Parathyroid adenoma (tissue), 2 donors: Measurements from ENCODE around the gene ARHGAP1.

ENCODE experiments used
- H2AFZ ChIP-seq: fragments of 300-600 bp; sonication (generic); one replicate; pipeline ENCODE4 v1.7.0; 2017; ENCODE audit warnings: antibody characterized with exemption, mild to moderate bottlenecking
- H3K27ac ChIP-seq: fragments of 300-600 bp; sonication (generic); one replicate; pipeline ENCODE4 v1.7.0; 2017
- H3K27me3 ChIP-seq: fragments of 300-600 bp; sonication (generic); one replicate; pipeline ENCODE4 v1.7.0; 2017; ENCODE audit warnings: low read length; ENCODE audit not compliant: control insufficient read depth, insufficient read depth
- H3K36me3 ChIP-seq: fragments of 300-600 bp; sonication (generic); one replicate; pipeline ENCODE4 v1.7.0; 2017; ENCODE audit warnings: low read length; ENCODE audit not compliant: control insufficient read depth, insufficient read depth
- H3K4me1 ChIP-seq: fragments of 300-600 bp; sonication (generic); one replicate; pipeline ENCODE4 v1.7.0; 2017; ENCODE audit warnings: control low read depth
- H3K4me2 ChIP-seq: fragments of 300-600 bp; sonication (generic); one replicate; pipeline ENCODE4 v1.7.0; 2017; ENCODE audit warnings: low read length
- H3K4me3 ChIP-seq: fragments of 300-600 bp; sonication (generic); one replicate; pipeline ENCODE4 v1.7.0; 2017; ENCODE audit warnings: low read depth, low read length
- H3K79me2 ChIP-seq: fragments of 300-600 bp; sonication (generic); one replicate; pipeline ENCODE4 v1.7.0; 2017; ENCODE audit warnings: control low read depth
- H3K9ac ChIP-seq: fragments of 300-600 bp; sonication (generic); one replicate; pipeline ENCODE4 v1.7.0; 2017; ENCODE audit warnings: mild to moderate bottlenecking
- H3K9me3 ChIP-seq: fragments of 300-600 bp; sonication (generic); one replicate; pipeline ENCODE4 v1.7.0; 2017; ENCODE audit warnings: low read length; ENCODE audit not compliant: control insufficient read depth
- CTCF ChIP-seq: fragments of 300-600 bp; sonication (generic); IDR thresholded peaks from one replicate; pipeline ENCODE4 v1.7.0; 2017; ENCODE audit warnings: antibody characterized with exemption, mild to moderate bottlenecking
- donor health status: primary hyperparathyroidism.

The ARHGAP1 gene

DNA sequence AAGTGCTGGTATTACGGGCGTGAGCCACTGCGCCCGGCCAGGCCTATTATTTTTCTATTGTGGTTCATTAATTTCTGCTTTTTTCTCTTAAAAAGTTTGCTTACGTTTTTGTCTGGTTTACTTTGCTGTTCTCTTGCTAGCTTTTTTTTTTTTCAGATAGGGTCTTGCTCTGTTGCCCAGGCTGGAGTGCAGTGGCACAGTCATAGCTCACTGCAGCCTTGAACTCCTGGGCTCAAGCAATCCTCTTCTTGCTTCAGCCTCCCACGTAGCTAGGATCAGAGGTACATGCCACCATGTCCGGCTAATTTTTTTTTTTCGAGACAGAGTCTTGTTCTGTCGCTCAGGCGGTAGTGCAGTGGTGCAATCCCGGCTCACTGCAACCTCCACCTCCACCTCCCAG is 37.3 kb upstream of the ARHGAP1 start:
- no peak overlapping the region for H3K4me3 ChIP-seq
- H3K9me3 ChIP-seq = no peaks in the 10 kb centered on the region
- no peak overlapping the region for H3K27ac ChIP-seq
- no peaks in the 10 kb centered on the region for H3K79me2 ChIP-seq
- no peak overlapping the region for H2AFZ ChIP-seq
- no peaks in the 10 kb centered on the region for H3K36me3 ChIP-seq
- peaks cover 4% of the 10 kb centered on the region for H3K4me1 ChIP-seq
- no peak overlapping the region for H3K4me2 ChIP-seq
- no peaks in the 10 kb centered on the region for H3K27me3 ChIP-seq
- no peak overlapping the region for H3K9ac ChIP-seq
- no peak for TF ChIP-seq CTCF

DNA sequence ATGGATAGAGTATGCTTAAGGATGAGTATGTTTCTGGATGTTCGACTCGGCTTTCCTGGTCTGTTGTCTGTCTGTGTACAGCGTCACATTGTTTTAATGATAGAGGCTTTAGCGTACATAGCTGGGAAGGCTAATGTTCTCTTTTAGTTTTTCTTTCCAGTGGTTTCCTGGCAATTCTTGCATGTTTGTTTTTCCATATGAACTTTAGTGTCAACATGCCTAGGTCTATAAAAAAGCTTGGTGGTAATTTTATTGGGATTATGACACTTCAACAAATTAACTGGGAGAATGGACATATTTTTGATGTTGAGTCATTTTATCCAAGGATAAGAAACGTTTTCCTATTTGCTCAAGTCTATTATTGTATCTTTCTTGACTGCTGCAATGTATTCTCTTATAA is 36.2 kb upstream of the ARHGAP1 start:
- Histone ChIP-seq H3K27ac (no peak overlapping the region), H3K27me3 (no peaks in the 10 kb centered on the region), H3K9ac (no peak overlapping the region), H2AFZ (no peak overlapping the region), H3K79me2 (no peaks in the 10 kb centered on the region), H3K4me3 (no peak overlapping the region), H3K4me2 (no peak overlapping the region), H3K36me3 (no peaks in the 10 kb centered on the region), H3K4me1 (no peaks in the 10 kb centered on the region), H3K9me3 (no peaks in the 10 kb centered on the region)
- TF ChIP-seq CTCF = no peak

DNA sequence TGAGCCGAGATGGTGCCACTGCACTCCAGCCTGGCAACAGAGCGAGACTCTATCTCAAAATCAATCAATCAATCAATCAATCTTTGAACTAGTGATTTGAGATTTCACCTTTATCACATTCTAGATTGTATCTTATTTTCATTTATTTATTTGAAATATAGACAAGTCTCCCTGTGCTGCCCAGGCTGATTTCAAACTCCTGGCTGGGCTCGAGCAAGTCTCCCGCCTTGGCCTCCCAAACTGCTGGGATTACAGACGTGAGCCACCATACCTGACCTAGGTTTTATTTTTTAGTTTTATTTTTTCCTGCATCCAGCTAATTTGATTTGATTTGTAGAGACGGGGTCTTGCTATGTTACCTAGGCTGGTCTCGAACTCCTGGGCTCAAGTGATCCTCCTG is 35.7 kb upstream of the ARHGAP1 start:
- Histone ChIP-seq H3K27ac (no peak overlapping the region), H3K4me2 (no peak overlapping the region), H2AFZ (no peak overlapping the region), H3K9me3 (no peaks in the 10 kb centered on the region), H3K9ac (no peak overlapping the region), H3K4me3 (no peak overlapping the region), H3K27me3 (no peaks in the 10 kb centered on the region), H3K4me1 (no peaks in the 10 kb centered on the region), H3K79me2 (no peaks in the 10 kb centered on the region), H3K36me3 (no peaks in the 10 kb centered on the region)
- no peak for TF ChIP-seq CTCF

DNA sequence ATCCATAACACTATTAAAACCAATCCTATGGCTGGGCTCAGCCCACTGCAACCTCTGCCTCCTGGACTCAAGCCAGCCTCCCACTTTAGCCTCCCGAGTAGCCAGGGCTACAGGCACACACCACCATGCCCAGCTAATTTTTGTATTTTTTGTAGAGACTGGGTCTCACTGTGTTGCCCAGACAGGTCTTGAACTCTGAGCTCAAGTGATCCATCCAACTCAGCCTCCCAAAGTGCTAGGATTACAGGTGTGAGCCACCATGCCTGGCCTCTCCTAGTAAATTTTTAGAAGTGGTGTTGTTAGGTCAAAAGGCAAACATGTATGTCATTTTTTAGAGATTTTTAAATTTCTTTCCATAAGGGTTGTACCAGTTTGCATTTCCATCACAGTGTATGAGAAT is 32.8 kb upstream of the ARHGAP1 start:
- TF ChIP-seq CTCF = no peak
- Histone ChIP-seq H3K27me3 (no peaks in the 10 kb centered on the region), H3K27ac (no peak overlapping the region), H3K79me2 (no peaks in the 10 kb centered on the region), H3K4me1 (no peaks in the 10 kb centered on the region), H3K4me3 (no peak overlapping the region), H3K9ac (no peak overlapping the region), H3K36me3 (no peaks in the 10 kb centered on the region), H3K4me2 (no peak overlapping the region), H3K9me3 (no peaks in the 10 kb centered on the region), H2AFZ (no peak overlapping the region)

DNA sequence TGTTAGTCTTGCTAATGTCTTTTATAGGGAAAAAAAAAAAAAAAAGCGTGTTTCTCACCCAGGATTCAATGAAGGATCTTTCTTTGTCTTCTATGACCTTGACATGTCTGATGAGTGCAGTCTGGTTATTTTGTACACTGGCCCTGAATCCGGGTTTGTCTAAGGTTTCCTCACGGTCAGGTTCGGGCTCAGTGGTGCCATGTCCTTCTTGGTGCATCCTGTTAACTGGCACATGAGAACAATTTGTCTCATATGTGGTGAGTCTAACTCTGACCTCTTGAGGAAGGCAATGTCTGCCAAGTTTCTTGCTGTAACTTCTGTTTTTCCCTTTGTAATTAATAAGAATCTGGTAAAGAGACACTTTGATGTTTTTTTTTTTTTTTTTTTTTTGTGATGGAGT is 31.1 kb upstream of the ARHGAP1 start:
- no peaks in the 10 kb centered on the region for H3K36me3 ChIP-seq
- H3K79me2 ChIP-seq = no peaks in the 10 kb centered on the region
- H3K27ac ChIP-seq = no peak overlapping the region
- no peaks in the 10 kb centered on the region for H3K9me3 ChIP-seq
- no peak overlapping the region for H3K9ac ChIP-seq
- H3K4me2 ChIP-seq = no peak overlapping the region
- H3K27me3 ChIP-seq = no peaks in the 10 kb centered on the region
- no peak for TF ChIP-seq CTCF
- H3K4me1 ChIP-seq = no peaks in the 10 kb centered on the region
- no peak overlapping the region for H3K4me3 ChIP-seq
- no peak overlapping the region for H2AFZ ChIP-seq
